GM19240 (cell line): ENCODE data around the gene SERINC5.

Experiments
- DNase-seq: peaks from one replicate; pipeline ENCODE4 v3.0.0; 2011; ENCODE audit warnings: low spot score; ENCODE audit not compliant: insufficient read length

SERINC5 gene

DNA sequence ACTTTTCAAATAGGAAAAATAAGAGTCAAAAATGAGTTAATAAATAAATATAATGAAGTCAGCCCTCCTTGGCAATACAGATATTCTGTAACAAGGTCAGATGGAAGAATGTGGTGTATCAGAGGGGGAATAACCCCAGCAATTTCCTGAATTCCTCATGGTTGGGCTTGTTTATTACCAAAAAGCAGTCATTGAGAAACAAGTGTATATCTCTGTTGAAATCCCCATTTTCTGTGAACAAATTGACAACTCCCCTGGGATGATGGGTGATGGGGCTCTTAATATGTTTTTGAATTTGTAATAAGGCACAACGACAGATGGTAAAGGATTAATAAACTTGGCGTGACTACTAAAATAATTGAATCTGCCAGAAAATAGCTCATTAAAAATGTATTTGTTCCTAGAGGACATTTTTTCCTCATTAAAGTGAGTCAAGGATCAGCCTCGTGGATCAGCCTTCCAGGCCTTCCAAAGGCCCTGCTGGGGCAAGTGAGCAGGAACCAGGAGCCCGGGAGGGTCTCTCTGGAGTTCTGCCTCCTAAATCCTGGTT lies 186.5 kb downstream of the SERINC5 start:
- no peak for DNase-seq

DNA sequence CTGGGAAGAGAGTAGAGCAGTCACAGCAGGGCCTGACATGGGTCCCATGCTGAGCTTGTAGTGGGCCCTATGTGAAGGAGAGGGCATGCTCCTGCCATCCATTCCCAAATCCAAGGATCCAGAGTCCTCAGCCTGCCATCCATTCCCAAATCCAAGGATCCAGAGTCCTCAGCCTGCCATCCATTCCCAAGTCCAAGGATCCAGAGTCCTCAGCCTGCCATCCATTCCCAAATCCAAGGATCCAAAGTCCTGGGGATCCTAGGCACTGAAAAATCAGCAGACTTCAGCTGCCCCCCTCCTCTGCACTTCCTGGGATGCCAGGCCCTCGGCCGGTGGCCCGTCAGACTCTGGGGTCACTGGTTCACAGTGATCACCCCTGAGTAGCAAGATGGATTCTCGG lies 187.1 kb downstream of the SERINC5 start:
- no peak for DNase-seq

DNA sequence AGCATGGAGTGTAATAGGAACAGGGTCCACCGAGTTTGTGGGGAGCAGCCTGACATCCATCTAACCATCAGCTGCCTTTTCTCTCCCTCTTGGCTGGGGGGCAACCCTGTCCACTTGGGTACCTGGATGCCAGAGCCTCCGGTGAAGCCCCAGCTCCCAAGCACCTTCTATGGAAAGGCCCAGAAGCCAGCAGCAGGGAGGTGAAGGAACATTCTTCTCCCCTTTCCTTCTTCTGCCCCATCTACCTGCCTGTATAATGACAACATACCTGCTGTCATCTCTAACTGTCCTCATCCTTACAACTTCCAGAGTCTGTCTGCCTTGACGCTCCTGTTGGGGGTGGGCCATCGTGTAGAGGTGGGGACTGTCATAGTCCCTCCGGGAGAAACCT lies 187.6 kb downstream of the SERINC5 start:
- DNase-seq = no peak

GRCh38 chr5:80067531-80068245 lies 188.2 kb downstream of the SERINC5 start:
- no peak for DNase-seq

GRCh38 chr5:80067016-80067415 lies 188.8 kb downstream of the SERINC5 start:
- DNase-seq = no peak

DNA sequence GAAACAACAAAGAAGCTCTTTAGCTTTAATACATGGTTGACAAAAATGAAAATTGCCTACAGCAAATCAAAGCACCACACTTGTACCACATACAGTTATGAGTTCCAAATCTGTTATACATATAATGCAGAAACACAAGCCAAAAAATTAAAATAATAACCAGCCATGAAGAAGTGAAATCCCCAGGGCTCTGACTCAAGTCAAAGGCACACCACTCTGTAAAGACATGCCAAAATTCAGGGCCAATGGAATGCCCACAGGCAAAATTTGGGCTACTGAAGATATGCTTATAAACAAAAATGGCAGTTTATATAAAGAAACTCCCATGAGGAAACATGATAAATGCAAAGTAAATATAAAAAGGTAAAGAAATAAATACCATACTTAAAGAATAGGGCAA lies 191.7 kb downstream of the SERINC5 start:
- DNase-seq = no peak
